Activated naive CD8-positive, alpha-beta T cell treated with anti-CD3 and anti-CD28 coated beads, Interleukin-2, amount 10 ng/mL, durations not matched to agents 7 days and 5 days (primary cell): ENCODE data around the gene EIF3CL. TPM values are rescaled to one million over a fixed set of nuclear protein-coding genes. Genes with fewer than 3 reads are reported as not detected.
"Not testable (repeated sequence)": the region's sequence is repeated elsewhere in the genome, so short reads cannot be mapped to it uniquely, and the experiment has no call there.

Experiments
- ATAC-seq: fragments of 150-1000 bp; cut with Tn5 transposase; one replicate; pipeline ENCODE4 v1.10.0; 2021; ENCODE audit warnings: low read depth, moderate library complexity
- POLR2A ChIA-PET: fragments of 350-600 bp; sonication (Branson Sonifier 250); formaldehyde crosslinking; loops from one replicate; lab custom pipeline; 2021; ENCODE audit warnings: antibody characterized with exemption; lab: Charles Lee
- DNase-seq: peaks from one replicate; pipeline ENCODE4 v3.0.0; 2021
- H3K27ac Mint-ChIP-seq: one replicate; pipeline ENCODE4 v1.8.0; 2022; ENCODE audit warnings: mild to moderate bottlenecking, mixed read lengths
- H3K27me3 Mint-ChIP-seq: one replicate; pipeline ENCODE4 v1.8.0; 2022; ENCODE audit warnings: mild to moderate bottlenecking, moderate library complexity, mixed read lengths
- H3K36me3 Mint-ChIP-seq: one replicate; pipeline ENCODE4 v1.8.0; 2021; ENCODE audit warnings: mild to moderate bottlenecking, mixed read lengths
- H3K4me1 Mint-ChIP-seq: one replicate; pipeline ENCODE4 v1.8.0; 2021; ENCODE audit warnings: mixed read lengths
- H3K4me3 Mint-ChIP-seq: one replicate; pipeline ENCODE4 v1.8.0; 2022; ENCODE audit warnings: mild to moderate bottlenecking, moderate library complexity, mixed read lengths
- H3K9me3 Mint-ChIP-seq: one replicate; pipeline ENCODE4 v1.8.0; 2021; ENCODE audit warnings: mixed read lengths
- microRNA-seq: library from miRNA; unstranded; fragments of <30 nt; microRNA quantifications from one replicate; pipeline ENCODE4 v1.2.0, GENCODE V29; 2022
- total RNA-seq, 2 experiments: library from RNA; stranded (reverse); gene quantifications; one replicate each; pipeline ENCODE4 v1.2.3, GENCODE V29; 2021

Gene EIF3CL
- total RNA-seq, 2 experiments from 2014 or later = 33.8 to 65.1 TPM

GRCh38 chr16:28330981-28331380 lies 72.7 kb downstream of the EIF3CL start:
- H3K4me1 Mint-ChIP-seq, H3K4me3 Mint-ChIP-seq, POLR2A ChIA-PET, H3K27ac Mint-ChIP-seq, H3K27me3 Mint-ChIP-seq, H3K9me3 Mint-ChIP-seq, ATAC-seq, DNase-seq, H3K36me3 Mint-ChIP-seq: not testable (repeated sequence)

GRCh38 chr16:28330232-28330631 lies 73.4 kb downstream of the EIF3CL start:
- not testable (repeated sequence) for H3K9me3 Mint-ChIP-seq, H3K4me1 Mint-ChIP-seq, DNase-seq, H3K36me3 Mint-ChIP-seq, H3K27ac Mint-ChIP-seq, H3K4me3 Mint-ChIP-seq, H3K27me3 Mint-ChIP-seq
- POLR2A ChIA-PET = interaction anchor here (0.5 kb wide), 1 partner anchor 22 kb away, joined by 6 read pairs; no protein-coding TSS in a partner anchor
- peak; percentile 76 for ATAC-seq

Small RNAs within 50 kb of the gene (microRNA-seq; reads per million reads assigned to microRNA genes)
- gene MIR6862-1 = not detected

Other genes starting within 250 kb of the EIF3CL start
- gene XPO6, start 191.9 kb downstream of the EIF3CL start, total RNA-seq = 100 to 1,000 TPM; 261 to 280 TPM
- gene SBK1, start 111.3 kb downstream of the EIF3CL start, total RNA-seq = 10 to 100 TPM; 15.9 TPM
- 1 to 10 TPM; 2.4 to 4.5 TPM for gene NPIPB6, start 40.3 kb downstream of the EIF3CL start, total RNA-seq
- under 1 TPM in 1 of 2 experiments, not detected in 1; 0.25 TPM for gene NPIPB7, start 68.5 kb upstream of the EIF3CL start, total RNA-seq
- gene CLN3, start 88.2 kb upstream of the EIF3CL start, total RNA-seq = 10 to 100 TPM; 58.4 to 60.0 TPM
- 10 to 100 TPM; 23.9 to 26.1 TPM for gene APOBR, start 90.8 kb upstream of the EIF3CL start, total RNA-seq
- not detected for gene IL27, start 103.0 kb upstream of the EIF3CL start, total RNA-seq
- under 1 TPM in 1 of 2 experiments, not detected in 1; 0.20 TPM for gene NUPR1, start 135.1 kb upstream of the EIF3CL start, total RNA-seq
- 10 to 100 TPM; 47.0 to 49.8 TPM for gene SGF29, start 150.1 kb upstream of the EIF3CL start, total RNA-seq
- 1 to 10 TPM in 1 of 2 experiments, under 1 TPM in 1; 0.91 to 1.0 TPM for gene SULT1A2, start 193.2 kb upstream of the EIF3CL start, total RNA-seq
- 10 to 100 TPM; 16.3 to 17.5 TPM for gene SULT1A1, start 206.2 kb upstream of the EIF3CL start, total RNA-seq
- gene NPIPB8, start 234.2 kb upstream of the EIF3CL start, total RNA-seq = 1 to 10 TPM; 1.1 to 2.4 TPM